Choroid plexus epithelial cell (primary cell): ENCODE measurements around the gene COL4A2.

Source experiments
- DNase-seq: peaks from one replicate; pipeline ENCODE4 v3.0.0-alpha.2; 2010; ENCODE audit warnings: low read depth
- H3K4me3 ChIP-seq: 2 replicates; pipeline ENCODE4 v1.5.1; 2011; ENCODE audit warnings: low read depth, mild to moderate bottlenecking, control low read depth, low read length, moderate library complexity
- TF ChIP-seq, protein P1 (sequence below): conservative IDR thresholded peaks from 2 replicates; pipeline ENCODE4 v1.5.1; 2011; ENCODE audit warnings: low read depth, mild to moderate bottlenecking, control low read depth, inconsistent platforms, low read length, moderate library complexity

Gene COL4A2

DNA sequence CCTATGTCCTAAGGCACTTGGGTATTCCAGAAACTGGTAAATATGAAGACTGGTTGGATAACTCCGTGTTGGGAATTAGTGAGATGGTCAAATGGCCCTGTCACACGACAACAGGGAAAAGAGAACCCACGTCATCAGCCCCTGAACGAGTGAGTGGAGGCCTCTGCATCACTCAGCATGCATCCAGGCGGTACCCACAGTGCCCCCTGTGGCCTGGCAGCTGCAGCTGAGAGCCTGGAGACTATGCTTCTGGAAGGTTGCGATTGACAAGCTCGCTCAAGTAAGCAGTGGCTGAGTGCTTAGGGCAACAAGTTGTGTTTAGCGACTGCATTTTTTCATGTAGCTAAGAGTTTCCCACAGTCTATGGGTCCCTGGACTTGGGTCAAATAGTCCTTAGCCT, 55.9 kb downstream of the COL4A2 start:
- no peak overlapping the region for H3K4me3 ChIP-seq
- TF ChIP-seq, protein P1, sequence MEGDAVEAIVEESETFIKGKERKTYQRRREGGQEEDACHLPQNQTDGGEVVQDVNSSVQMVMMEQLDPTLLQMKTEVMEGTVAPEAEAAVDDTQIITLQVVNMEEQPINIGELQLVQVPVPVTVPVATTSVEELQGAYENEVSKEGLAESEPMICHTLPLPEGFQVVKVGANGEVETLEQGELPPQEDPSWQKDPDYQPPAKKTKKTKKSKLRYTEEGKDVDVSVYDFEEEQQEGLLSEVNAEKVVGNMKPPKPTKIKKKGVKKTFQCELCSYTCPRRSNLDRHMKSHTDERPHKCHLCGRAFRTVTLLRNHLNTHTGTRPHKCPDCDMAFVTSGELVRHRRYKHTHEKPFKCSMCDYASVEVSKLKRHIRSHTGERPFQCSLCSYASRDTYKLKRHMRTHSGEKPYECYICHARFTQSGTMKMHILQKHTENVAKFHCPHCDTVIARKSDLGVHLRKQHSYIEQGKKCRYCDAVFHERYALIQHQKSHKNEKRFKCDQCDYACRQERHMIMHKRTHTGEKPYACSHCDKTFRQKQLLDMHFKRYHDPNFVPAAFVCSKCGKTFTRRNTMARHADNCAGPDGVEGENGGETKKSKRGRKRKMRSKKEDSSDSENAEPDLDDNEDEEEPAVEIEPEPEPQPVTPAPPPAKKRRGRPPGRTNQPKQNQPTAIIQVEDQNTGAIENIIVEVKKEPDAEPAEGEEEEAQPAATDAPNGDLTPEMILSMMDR = peak; percentile 44
- DNase-seq = peak; percentile 31

DNA sequence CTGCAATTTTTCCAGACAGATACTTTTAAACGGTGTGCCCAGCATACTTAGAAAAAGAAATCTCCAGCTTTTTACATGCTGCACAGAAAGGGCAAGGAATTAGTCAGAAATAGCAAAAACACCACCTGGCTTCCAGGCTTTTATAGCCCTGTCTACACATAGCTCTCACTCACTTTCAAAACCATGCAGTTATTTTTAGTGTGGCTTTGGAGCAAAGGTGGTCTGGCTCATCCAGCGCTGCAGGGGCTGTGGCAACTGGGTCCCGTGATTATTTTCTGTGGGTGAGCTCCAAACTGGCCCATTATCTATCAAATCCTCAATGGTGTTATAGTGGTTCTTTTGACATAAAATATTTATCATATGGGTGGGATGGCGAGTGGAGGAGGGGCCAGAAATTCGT, 57.0 kb downstream of the COL4A2 start:
- no peak for DNase-seq
- H3K4me3 ChIP-seq = no peak overlapping the region
- TF ChIP-seq, protein P1 = no peak

GRCh38 chr13:110365876-110366275, 58.8 kb downstream of the COL4A2 start:
- TF ChIP-seq, protein P1 = no peak
- no peak overlapping the region for H3K4me3 ChIP-seq
- DNase-seq = peak; percentile 43

- no peak overlapping the region for H3K4me3 ChIP-seq
- TF ChIP-seq, protein P1 = no peak
- DNase-seq = no peak
Observed at GRCh38 chr13:110366733-110367132, 59.6 kb downstream of the COL4A2 start.

DNA sequence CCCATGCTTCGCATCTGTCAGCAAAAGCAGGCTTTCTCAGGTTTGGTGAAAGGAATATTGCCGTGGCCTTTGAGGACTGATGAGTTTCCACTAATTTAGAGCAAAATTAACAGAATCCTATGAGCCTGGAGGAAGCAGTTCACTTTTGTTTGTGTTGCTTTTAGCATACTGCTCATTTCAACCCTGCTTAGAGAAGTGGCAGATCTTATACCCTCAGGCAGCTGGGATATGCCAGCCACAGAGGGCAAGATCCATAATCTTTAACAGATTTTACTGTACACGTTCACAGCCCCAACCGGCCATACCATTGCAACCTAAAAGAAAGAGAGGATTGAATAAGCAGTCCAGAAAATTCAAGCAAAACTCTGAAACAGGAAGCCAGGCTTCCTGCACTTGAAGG, 60.5 kb downstream of the COL4A2 start:
- no peak for DNase-seq
- no peak overlapping the region for H3K4me3 ChIP-seq
- TF ChIP-seq, protein P1 = no peak

- no peak for DNase-seq
- TF ChIP-seq, protein P1 = no peak
Observed at GRCh38 chr13:110368408-110368807, 61.3 kb downstream of the COL4A2 start.

GRCh38 chr13:110369400-110369799, 62.3 kb downstream of the COL4A2 start:
- H3K4me3 ChIP-seq = no peak overlapping the region
- TF ChIP-seq, protein P1 = no peak
- DNase-seq = no peak

More at GRCh38 chr13:110368408-110368807, 61.3 kb downstream of the COL4A2 start:
- no peak overlapping the region for H3K4me3 ChIP-seq
